HG02678 (cell line): Measurements from ENCODE around the gene NKD2.

Experiments
- ATAC-seq: cut with Tn5 transposase; IDR thresholded peaks from one replicate; pipeline ENCODE4 v1.9.1; 2021; ENCODE audit warnings: mild to moderate bottlenecking, moderate library complexity; ENCODE audit not compliant: unreplicated experiment

NKD2 gene

DNA sequence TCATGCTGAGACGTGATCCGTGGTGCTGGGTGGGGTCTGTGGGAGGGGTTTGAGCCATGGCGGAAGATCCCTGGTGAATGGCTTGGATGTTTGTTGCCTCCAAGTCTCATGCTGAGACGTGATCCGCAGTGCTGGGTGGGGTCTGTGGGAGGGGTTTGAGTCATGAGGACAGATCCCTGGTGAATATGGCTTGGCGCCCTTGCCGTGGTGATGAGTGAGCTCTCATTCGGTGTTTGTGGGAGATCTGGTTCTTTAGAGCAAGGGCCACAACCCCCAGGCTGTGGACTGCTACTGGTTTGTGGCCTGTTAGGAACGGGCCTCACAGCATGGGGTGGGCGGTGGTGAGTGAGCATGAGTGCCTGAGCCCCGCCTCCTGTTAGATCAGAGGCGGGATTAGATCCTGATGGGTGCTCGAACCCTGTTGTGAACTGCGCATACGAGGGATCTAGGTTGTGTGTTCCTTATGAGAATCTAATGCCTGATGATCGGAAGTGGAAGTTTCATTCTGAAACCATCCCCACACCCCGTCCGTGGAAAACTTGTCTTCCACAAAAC lies 31.2 kb downstream of the NKD2 start:
- no peak for ATAC-seq

DNA sequence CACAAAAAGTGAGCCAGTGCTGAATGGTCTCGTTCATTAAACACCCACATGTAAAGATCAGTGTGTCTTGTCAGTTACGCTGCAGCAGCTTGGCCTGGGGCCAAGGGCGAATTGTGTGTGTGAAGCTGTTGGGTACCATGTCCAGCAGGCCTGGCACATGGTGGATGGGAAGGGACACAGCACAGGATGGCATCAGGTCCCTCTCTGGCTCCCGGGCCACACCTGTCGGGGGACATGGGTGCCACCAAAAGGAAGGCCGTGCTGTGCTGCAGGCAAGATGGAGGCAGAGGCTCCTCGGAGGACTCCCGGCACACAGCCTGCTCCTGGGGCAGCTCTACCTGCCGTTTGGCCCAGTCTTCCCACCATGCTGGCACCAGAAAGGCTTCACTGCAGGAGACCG lies 32.0 kb downstream of the NKD2 start:
- ATAC-seq: no peak

DNA sequence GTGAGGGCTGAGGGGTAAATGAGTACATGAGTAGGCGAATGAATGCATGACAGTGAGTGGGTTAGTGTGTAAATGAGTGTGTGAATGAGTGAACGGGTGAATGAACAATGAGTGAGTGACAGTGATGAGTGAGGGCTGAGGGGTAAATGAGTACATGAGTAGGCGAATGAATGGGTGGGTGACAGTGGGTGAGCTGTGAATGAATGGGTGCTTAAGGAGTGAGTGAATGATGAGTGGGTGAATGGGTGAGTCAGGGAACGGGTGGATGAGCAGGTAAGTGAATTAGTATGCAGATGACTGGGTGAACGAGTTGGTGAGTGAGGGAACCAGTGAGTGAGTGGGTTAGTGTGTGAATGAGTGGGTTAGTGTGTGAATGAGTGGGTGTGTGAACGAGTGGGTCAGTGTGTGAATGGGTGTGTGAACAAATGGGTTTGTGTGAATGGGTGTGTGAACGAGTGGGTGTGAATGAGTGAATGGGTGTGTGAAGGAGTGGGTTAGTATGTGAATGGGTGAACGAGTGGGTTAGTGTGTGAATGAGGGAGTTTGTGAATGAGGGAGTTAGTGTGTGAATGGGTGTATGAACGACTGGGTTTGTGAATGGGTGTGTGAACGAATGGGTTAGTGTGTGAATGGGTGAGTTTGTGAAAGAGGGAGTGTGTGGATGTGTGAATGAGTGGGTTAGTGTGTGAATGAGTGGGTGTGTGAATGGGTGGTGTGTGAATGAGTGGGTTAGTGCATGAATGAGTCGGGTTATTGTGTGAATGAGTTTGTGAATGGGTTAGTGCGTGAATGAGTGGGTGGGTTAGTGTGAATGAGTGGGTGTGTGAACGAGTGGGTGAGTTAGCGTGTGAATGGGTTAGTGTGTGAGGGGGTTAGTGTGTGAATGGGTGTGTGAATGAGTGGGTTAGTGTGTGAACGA lies 32.9 kb downstream of the NKD2 start:
- no peak for ATAC-seq

DNA sequence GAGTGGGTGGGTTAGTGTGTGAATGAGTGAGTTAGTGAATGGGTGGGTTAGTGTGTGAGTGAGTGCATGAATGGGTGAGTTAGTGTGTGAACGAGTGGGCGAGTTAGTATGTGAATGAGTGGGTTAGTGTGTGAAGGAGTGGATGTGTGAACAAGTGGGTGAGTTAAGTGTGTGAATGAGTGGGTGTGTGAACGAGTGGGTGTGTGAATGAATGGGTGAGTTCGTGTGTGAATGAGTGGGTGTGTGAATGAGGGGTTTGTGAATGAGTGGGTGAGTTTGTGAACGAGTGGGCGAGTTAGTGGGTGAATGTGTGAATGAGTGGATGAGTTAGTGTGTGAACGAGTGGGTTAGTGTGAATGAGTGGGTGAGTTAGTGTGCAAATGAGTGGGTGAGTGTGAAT lies 34.0 kb downstream of the NKD2 start:
- no peak for ATAC-seq

DNA sequence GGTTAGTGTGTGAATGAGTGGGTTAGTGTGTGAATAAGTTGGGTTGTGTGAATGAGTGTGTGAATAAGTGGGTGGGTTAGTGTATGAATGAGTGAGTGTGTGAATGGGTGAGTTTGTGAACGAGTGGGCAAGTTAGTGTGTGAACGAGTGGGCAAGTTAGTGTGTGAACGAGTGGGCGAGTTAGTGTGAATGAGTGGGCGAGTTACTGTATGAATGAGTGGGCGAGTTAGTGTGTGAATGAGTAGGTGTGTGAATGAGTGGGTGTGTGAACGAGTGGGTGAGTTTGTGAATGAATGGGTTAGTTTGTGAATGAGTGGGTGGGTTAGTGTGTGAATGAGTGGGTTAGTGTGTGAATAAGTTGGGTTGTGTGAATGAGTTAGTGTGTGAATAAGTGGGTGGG lies 34.7 kb downstream of the NKD2 start:
- no peak for ATAC-seq

DNA sequence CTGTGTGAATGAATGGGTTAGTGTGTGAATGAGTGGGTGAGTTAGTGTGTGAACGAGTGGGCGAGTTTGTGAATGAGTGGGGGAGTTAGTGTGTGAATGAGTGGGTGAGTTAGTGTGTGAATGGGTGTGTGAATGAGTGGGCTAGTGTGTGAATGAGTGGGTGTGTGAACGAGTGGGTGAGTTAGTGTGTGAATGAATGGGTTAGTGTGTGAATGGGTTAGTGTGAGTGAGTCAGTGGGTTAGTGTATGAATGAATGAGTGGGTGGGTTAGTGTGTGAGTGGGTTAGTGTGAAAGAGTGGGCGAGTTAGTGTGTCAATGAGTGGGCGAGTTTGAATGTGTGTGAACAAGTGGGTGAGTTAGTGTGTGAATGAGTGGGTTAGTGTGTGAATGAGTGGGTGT lies 35.5 kb downstream of the NKD2 start:
- ATAC-seq: no peak

DNA sequence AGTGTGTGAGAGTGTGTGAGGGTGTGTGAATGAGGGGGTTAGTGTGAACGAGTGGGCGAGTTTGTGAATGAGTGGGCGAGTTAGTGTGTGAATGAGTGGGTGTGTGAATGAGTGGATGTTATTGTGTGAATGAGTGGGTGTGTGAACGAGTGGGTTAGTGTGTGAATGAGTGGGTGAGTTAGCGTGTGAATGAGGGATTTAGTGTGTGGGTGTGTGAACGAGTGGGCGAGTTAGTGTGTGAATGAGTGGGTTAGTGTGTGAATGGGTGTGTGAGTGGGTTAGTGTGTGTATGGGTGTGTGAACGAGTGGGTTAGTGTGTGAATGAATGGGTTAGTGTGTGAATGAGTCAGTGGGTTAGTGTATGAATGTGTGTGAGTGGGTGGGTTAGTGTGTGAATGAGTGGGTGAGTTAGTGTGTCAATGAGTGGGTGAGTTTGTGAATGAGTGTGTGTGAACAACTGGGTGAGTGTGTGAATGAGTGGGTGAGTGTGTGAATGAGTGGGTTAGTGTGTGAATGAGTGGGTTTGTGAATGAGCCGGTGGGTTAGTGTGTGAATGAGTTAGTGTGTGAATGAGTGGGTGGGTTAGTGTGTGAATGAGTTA lies 37.5 kb downstream of the NKD2 start:
- no peak for ATAC-seq

DNA sequence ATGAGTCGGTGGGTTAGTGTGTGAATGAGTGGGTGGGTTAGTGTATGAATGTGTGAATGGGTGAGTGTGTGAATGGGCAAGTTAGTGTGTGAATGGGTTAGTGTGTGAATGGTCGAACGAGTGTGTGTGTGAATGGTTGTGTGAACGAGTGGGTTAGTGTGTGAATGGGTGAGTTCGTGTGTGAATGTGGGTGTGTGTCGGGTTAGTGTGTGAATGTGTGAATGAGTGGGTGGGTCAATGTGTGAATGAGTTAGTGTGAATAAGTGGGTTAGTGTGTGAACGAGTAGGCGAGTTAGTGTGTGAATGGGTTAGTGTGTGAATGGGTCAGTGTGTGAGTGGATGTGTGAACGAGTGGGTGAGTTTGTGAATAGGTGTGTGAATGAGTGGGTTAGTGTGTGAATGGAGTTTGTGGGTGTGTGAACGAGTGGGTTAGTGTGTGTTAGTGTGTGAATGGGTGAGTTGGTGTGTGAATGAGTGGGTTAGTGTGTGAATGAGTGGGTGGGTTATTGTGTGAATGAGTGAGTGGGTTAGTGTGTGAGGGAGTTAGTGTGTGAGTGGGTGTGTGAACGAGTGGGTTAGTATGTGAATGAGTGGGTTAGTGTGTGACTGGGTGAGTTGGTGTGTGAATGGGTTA lies 38.8 kb downstream of the NKD2 start:
- ATAC-seq: no peak

DNA sequence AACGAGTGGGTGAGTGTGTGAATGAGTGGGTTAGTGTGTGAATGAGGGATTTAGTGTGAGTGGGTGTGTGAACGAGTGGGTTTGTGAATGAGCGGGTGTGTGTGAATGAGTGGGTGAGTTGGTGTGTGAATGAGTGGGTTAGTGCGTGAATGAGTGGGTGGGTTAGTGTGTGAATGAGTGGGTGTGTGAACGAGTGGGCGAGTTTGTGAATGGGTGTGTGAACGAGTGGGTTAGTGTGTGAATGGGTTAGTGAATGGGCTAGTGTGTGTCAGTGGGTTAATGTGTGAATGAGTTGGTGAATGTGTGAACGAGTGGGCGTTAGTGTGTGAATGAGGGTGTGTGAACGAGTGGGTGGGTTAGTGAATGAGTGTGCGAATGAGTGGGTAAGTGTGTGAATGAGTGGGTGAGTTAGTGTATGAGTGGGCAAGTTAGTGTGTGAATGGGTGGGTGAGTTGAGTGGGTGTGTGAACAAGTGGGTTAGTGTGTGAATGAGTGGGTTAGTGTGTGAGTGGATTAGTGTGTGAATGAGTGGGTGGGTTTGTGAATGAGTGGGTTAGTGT lies 39.6 kb downstream of the NKD2 start:
- ATAC-seq: no peak

DNA sequence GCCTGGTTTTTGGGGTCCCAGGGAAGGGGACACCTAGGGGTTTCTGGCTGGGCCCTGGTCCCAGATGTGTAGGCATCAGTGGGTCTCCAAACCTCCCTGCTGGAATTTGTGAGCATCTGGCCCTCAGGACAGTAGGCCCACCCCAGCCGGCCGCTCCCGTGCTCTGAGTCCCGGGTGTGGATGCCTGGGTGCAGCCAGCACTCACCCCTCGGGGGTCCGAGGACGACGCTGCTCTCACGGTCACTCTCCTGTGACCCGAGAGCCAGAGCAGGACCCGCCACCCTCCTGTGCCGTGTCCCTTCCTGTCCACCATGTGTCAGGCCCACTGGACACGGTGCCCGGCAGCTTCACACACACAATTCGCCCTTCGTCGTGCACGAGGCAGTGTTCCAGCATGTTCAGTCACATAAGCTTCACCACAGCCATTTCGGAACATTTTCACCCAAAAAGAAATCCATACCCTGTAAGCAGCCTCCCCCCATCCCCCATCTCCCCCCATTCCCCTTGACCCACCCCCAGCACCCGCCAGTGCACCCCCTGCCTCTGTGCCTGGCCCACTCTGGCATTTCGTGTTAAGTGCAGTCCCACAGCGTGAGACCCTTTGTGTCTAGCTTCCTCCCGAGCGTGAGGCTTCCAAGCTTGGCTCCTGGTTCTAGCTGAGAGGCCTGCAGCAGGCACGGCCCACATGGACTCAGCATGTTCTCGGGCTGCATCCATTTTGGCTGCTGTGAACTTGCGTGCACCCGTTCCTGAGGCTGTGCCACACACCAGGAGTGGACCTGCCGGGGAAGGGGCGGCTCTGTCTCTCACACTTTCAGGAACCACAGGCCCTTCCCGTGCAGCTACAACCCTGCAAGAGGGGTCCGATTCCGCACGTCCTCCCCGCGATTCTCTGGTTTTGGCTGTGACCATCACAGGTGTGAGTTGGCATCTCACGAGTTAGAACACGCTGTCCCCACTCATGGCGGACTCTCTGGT lies 40.5 kb downstream of the NKD2 start:
- no peak for ATAC-seq

DNA sequence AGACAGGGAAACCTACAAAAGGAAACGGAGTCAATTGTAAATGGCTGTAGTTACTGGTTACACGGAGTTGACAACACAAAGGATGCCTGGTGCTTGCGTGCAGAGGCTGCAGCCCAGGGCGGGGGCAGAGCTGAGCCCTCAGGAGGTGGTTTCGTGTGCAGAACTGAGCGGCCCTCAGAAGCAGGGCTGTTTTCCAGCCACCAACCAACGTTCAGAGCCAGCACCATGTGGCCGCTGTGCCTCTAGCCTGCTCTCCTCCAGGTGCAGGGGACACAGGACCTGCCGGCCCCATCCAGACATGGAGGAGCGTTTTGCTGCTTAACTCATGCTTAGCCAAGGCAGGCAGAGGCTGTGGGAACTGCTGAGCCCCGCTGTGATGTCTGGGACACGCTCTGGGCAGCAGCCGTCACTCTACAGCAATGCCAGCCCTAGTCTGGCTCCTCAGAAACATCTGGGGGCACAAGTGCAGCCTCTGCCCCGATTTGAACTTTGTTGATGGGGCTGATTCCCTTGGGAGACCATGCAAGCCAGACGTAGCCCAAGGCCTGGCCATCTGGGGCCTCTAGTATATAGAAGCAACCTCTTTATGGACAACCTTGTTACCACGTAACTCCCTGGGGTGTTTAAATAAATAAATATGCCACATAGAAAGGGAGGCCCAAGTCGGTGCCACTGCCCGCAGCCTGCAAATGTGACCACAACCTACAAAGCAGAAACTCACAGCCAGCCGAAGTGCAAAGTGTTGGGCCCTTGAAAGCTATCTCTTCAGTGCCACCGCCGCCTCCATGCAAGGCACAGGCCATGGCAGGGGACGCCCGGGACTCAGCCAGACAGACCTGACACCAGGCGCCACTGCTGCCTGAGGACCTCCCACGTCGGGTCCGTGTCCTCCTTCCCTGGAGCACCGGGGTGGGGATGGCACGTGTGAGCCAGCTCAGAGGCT lies 42.1 kb downstream of the NKD2 start:
- no peak for ATAC-seq

DNA sequence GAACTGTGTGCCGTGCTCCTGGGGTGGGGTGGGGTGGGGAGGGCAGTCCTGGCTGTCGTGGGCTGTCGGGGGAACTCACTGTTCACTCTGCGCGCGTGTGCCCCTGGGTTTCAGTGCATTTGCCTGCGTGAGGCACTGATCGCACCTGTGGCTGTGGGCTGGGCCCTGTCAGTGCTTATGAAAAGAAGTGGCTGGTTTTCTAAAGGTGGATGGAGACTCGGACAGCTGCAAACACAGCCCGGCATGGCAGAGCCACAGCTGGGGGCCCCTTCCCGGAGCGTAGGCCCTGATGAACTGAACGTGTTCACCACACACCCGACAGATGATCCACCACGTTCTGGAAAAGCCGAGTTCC lies 42.7 kb downstream of the NKD2 start:
- no peak for ATAC-seq

DNA sequence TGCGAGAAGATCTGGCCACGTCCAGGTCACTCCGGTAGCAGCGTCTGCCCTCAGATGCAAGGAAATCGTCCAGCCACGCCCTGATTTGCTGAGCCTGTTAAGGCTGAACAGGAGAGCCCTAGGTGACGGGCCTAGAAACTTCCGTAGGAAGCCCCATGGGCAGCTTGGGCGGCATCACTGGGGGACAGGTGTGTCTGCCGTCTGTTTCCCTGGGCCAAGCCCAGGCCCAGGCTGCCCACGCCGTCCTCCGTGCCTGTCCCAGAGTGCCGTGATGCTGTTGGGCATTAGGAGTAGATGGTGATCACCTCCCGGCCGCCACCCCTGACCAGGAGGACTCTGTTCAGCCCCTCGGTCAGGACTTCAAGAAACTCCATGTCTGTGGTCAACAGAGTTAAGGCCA lies 43.5 kb downstream of the NKD2 start:
- ATAC-seq: no peak

DNA sequence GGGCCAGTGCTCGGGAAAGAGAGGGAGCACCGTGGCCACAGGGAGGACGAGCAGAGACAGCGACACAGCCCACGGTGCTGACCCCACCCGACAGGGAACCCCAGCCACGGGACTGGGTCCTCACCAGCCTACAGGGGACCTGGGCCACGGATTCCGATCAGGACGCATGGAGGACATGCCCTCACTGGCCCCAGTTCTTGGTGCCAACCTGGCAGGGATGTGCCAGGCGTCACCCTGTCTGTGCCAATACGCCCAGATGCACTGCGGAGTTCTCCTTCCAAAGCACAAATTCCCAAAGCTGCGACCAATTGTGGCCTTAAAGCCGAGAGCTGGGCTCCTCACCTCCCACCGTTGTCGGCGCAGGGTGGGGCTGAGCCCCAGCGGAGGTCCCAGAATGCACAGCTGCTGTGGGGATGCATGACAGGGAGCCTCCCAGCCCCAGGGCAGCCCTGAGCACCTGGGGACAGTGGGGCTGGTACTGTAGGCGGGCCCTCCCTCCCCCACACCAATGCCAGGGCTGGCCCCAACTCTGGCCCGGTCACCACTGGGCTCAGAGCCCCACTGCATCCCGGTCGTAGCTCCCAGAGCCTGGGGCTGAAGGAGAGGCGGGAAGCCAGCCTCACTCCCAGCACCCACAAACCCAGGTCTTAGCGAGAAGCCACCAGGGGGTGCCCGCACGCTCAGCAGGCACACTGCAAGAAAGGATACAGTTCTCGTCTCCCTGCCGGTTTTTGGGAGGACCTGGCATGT lies 44.2 kb downstream of the NKD2 start:
- ATAC-seq: no peak

DNA sequence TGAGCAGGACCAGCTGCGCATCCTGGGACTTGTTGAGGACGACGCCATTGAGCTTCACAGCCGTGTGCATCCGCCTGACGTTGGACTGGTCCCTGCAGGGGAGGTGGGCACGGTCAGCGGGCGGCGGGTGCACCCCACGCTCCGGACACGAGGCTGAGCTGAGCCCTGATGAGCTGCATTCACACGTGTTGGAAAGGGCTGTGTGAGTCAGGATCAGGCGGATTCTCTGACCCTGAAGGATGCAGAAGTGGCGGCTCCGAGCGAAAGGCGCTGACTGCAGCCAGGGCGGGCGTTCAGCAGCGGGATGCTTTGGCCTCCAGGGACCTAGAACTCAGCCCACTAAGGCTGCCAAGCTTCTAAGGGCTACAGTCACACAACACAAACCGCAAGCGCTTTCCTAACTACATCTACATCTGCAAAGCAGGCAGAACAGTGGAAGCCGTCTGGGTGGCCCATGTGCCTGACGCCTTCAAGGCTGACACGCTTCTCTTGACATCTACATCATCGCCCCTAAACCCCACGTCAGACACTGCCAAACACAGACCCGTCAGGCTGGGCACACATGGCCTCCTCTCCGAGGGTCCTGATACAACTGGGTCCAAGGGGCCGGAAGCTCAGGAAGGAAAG lies 44.9 kb downstream of the NKD2 start:
- no peak for ATAC-seq

DNA sequence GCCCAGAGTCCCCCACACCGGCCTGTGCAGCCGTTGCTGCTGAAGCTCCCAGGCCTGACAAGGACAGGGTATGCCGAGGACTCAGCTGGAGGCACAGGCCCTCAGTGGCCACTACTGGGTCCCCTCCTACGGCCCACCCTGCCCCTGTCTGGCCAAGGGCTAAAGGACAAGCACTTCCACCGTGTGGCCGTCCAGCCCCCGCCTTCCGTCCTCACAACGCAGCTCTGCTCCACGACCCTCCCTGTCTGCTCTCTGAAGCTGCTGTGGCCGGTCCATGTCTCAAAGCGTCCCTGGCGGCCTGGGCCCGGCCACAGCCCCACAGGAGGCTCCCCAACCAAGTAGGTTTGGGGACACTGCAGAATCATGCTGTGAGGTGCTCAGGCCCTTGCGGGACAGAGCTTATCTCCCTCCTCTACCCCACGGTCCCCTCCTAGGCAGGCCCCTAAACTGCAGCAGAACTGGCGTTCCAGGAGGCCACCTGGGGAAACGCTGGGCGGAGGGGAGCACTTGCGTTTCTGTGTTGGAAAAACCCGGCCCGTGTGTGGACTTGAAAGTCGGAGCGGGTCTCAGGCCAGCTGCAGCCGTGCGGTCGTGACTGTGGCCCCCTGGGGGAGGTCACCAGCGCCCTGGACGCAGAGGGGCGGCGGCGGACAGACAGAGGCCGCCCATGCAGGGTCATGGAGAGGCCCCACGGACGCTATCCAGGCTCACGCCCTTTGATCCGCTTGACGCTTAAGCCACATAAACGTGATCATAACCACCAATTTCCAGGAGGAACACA lies 45.6 kb downstream of the NKD2 start:
- ATAC-seq: no peak
